Rectal smooth muscle tissue (tissue), 1 donor: ENCODE measurements around the gene GRIN2A.

Experiments used
- H3K27ac ChIP-seq: one replicate; pipeline ENCODE4 v1.7.0; 2013; ENCODE audit warnings: low read depth, low read length, inconsistent platforms
- H3K27me3 ChIP-seq: one replicate; pipeline ENCODE4 v1.7.0; 2013; ENCODE audit warnings: low read length; ENCODE audit not compliant: control insufficient read depth, insufficient read depth
- H3K36me3 ChIP-seq: one replicate; pipeline ENCODE4 v1.7.0; 2013; ENCODE audit warnings: low read length; ENCODE audit not compliant: control insufficient read depth, insufficient read depth
- H3K4me1 ChIP-seq: one replicate; pipeline ENCODE4 v1.7.0; 2013; ENCODE audit warnings: low read length; ENCODE audit not compliant: control insufficient read depth, insufficient read depth
- H3K4me3 ChIP-seq: one replicate; pipeline ENCODE4 v1.7.0; 2013; ENCODE audit warnings: low read length
- H3K9ac ChIP-seq: one replicate; pipeline ENCODE4 v1.7.0; 2013; ENCODE audit warnings: low read length

Gene GRIN2A

GRCh38 chr16:9798952-9799580, 383.2 kb downstream of the GRIN2A start:
- peak overlapping the region; percentile 56 for H3K27ac ChIP-seq

GRCh38 chr16:9798474-9798873, 383.8 kb downstream of the GRIN2A start:
- Histone ChIP-seq H3K36me3 (no peaks in the 10 kb centered on the region), H3K4me3 (no peak overlapping the region), H3K4me1 (peaks cover 9% of the 10 kb centered on the region), H3K27ac (no peak overlapping the region), H3K9ac (no peak overlapping the region), H3K27me3 (no peaks in the 10 kb centered on the region)

More at GRCh38 chr16:9798952-9799580, 383.2 kb downstream of the GRIN2A start:
- Histone ChIP-seq H3K4me1 (peaks cover 9% of the 10 kb centered on the region), H3K27me3 (no peaks in the 10 kb centered on the region), H3K36me3 (no peaks in the 10 kb centered on the region), H3K4me3 (no peak overlapping the region), H3K9ac (no peak overlapping the region)

- peaks cover 9% of the 10 kb centered on the region for H3K4me1 ChIP-seq
- no peak overlapping the region for H3K27ac ChIP-seq
- no peak overlapping the region for H3K9ac ChIP-seq
Observed at GRCh38 chr16:9797306-9797705, 384.9 kb downstream of the GRIN2A start.

GRCh38 chr16:9793623-9794022, 388.6 kb downstream of the GRIN2A start:
- Histone ChIP-seq H3K27me3 (no peaks in the 10 kb centered on the region), H3K36me3 (no peaks in the 10 kb centered on the region), H3K27ac (no peak overlapping the region), H3K9ac (no peak overlapping the region), H3K4me1 (peaks cover 9% of the 10 kb centered on the region), H3K4me3 (no peak overlapping the region)

More at GRCh38 chr16:9797306-9797705, 384.9 kb downstream of the GRIN2A start:
- no peaks in the 10 kb centered on the region for H3K27me3 ChIP-seq
- H3K4me3 ChIP-seq: no peak overlapping the region
- no peaks in the 10 kb centered on the region for H3K36me3 ChIP-seq

- H3K27ac ChIP-seq: no peak overlapping the region
- no peak overlapping the region for H3K4me3 ChIP-seq
- no peak overlapping the region for H3K9ac ChIP-seq
- H3K36me3 ChIP-seq: no peaks in the 10 kb centered on the region
- H3K4me1 ChIP-seq: no peaks in the 10 kb centered on the region
- H3K27me3 ChIP-seq: no peaks in the 10 kb centered on the region
Observed at GRCh38 chr16:9791556-9791955, 390.7 kb downstream of the GRIN2A start.

- H3K27ac ChIP-seq: no peak overlapping the region
- H3K4me3 ChIP-seq: no peak overlapping the region
- no peaks in the 10 kb centered on the region for H3K27me3 ChIP-seq
- no peaks in the 10 kb centered on the region for H3K36me3 ChIP-seq
- no peaks in the 10 kb centered on the region for H3K4me1 ChIP-seq
- no peak overlapping the region for H3K9ac ChIP-seq
Observed at GRCh38 chr16:9790199-9790598, 392.0 kb downstream of the GRIN2A start.

GRCh38 chr16:9787717-9788116, 394.5 kb downstream of the GRIN2A start:
- Histone ChIP-seq H3K27me3 (no peaks in the 10 kb centered on the region), H3K4me1 (no peaks in the 10 kb centered on the region), H3K9ac (no peak overlapping the region), H3K4me3 (no peak overlapping the region), H3K36me3 (no peaks in the 10 kb centered on the region), H3K27ac (no peak overlapping the region)

GRCh38 chr16:9780831-9781230, 401.4 kb downstream of the GRIN2A start:
- Histone ChIP-seq H3K36me3 (no peaks in the 10 kb centered on the region), H3K4me3 (no peak overlapping the region), H3K27ac (no peak overlapping the region), H3K27me3 (no peaks in the 10 kb centered on the region), H3K4me1 (no peaks in the 10 kb centered on the region), H3K9ac (no peak overlapping the region)

GRCh38 chr16:9778849-9779248, 403.4 kb downstream of the GRIN2A start:
- Histone ChIP-seq H3K9ac (no peak overlapping the region), H3K27me3 (no peaks in the 10 kb centered on the region), H3K4me3 (no peak overlapping the region), H3K4me1 (no peaks in the 10 kb centered on the region), H3K36me3 (no peaks in the 10 kb centered on the region), H3K27ac (no peak overlapping the region)

GRCh38 chr16:9775998-9776397, 406.2 kb downstream of the GRIN2A start:
- Histone ChIP-seq H3K4me1 (no peaks in the 10 kb centered on the region), H3K27me3 (no peaks in the 10 kb centered on the region), H3K36me3 (no peaks in the 10 kb centered on the region), H3K27ac (no peak overlapping the region), H3K9ac (no peak overlapping the region), H3K4me3 (no peak overlapping the region)

GRCh38 chr16:9773289-9773688, 408.9 kb downstream of the GRIN2A start:
- Histone ChIP-seq H3K4me3 (no peak overlapping the region), H3K36me3 (no peaks in the 10 kb centered on the region), H3K27me3 (no peaks in the 10 kb centered on the region), H3K4me1 (no peaks in the 10 kb centered on the region), H3K27ac (no peak overlapping the region), H3K9ac (no peak overlapping the region)

GRCh38 chr16:9772526-9773225, 409.6 kb downstream of the GRIN2A start:
- Histone ChIP-seq H3K9ac (no peak overlapping the region), H3K4me1 (no peaks in the 10 kb centered on the region), H3K27me3 (no peaks in the 10 kb centered on the region), H3K36me3 (no peaks in the 10 kb centered on the region), H3K4me3 (no peak overlapping the region), H3K27ac (no peak overlapping the region)

GRCh38 chr16:9766891-9767290, 415.3 kb downstream of the GRIN2A start:
- no peaks in the 10 kb centered on the region for H3K4me1 ChIP-seq
- H3K9ac ChIP-seq: no peak overlapping the region
- H3K4me3 ChIP-seq: no peak overlapping the region
- no peak overlapping the region for H3K27ac ChIP-seq
- no peaks in the 10 kb centered on the region for H3K27me3 ChIP-seq
- no peaks in the 10 kb centered on the region for H3K36me3 ChIP-seq
